GM12878 (cell line): ENCODE results near the gene RNF31.

ENCODE experiments used
- EZH2 ChIP-seq: IDR thresholded peaks from 2 replicates; pipeline ENCODE4 v1.6.1; 2012; ENCODE audit warnings: low read depth, mild to moderate bottlenecking, control low read depth, inconsistent platforms, low read length, borderline replicate concordance; ENCODE audit not compliant: control insufficient read depth
- HDGF ChIP-seq: fragments of 450-650 bp; IDR thresholded peaks from 2 replicates; pipeline ENCODE4 v1.6.1; 2016; ENCODE audit warnings: antibody characterized with exemption
- NBN ChIP-seq: fragments of 450-650 bp; IDR thresholded peaks from 2 replicates; pipeline ENCODE4 v1.6.1; 2016
- POLR2AphosphoS2 ChIP-seq: IDR thresholded peaks from 2 replicates; pipeline ENCODE4 v1.6.1; 2011; ENCODE audit warnings: low read depth, mild to moderate bottlenecking, low read length, improper control_type of control experiment, moderate library complexity
- SIN3A ChIP-seq: IDR thresholded peaks from 2 replicates; pipeline ENCODE4 v1.6.1; 2012; ENCODE audit warnings: low read depth, low read length, improper control_type of control experiment
- SP1 ChIP-seq: IDR thresholded peaks from one replicate; pipeline ENCODE4 v1.6.1; 2011; ENCODE audit warnings: low read depth, low read length
- USF2 ChIP-seq: IDR thresholded peaks from 2 replicates; pipeline ENCODE4 v1.6.1; 2011; ENCODE audit warnings: low read depth, low read length, improper control_type of control experiment, borderline replicate concordance
- ZBTB40 ChIP-seq: fragments of 450-650 bp; IDR thresholded peaks from 2 replicates; pipeline ENCODE4 v1.6.1; 2016; ENCODE audit warnings: mild to moderate bottlenecking, moderate library complexity, borderline replicate concordance
- ZNF217 ChIP-seq: fragments of 450-650 bp; IDR thresholded peaks from 2 replicates; pipeline ENCODE4 v1.6.1; 2017; ENCODE audit warnings: antibody characterized with exemption, mild to moderate bottlenecking
- TF ChIP-seq, protein P1 (sequence below): IDR thresholded peaks from 2 replicates; pipeline ENCODE4 v1.6.1; 2012; ENCODE audit warnings: mild to moderate bottlenecking, low read depth, low read length
- TF ChIP-seq, protein P2 (sequence below), 3 experiments: IDR thresholded peaks in 2 of 3; conservative IDR thresholded peaks in 1 of 3; 2 replicates each; pipeline ENCODE4 v1.5.1; 2011; ENCODE audit warnings: low read depth in 3 of 3, low read length in 3 of 3, mild to moderate bottlenecking in 3 of 3, control low read depth in 2 of 3, moderate library complexity in 2 of 3, inconsistent platforms in 1 of 3, mixed read lengths in 1 of 3; ENCODE audit not compliant: control insufficient read depth in 2 of 3, insufficient read depth in 1 of 3; ENCODE audit errors: extremely low read depth in 1 of 3

- TF ChIP-seq, protein P1, sequence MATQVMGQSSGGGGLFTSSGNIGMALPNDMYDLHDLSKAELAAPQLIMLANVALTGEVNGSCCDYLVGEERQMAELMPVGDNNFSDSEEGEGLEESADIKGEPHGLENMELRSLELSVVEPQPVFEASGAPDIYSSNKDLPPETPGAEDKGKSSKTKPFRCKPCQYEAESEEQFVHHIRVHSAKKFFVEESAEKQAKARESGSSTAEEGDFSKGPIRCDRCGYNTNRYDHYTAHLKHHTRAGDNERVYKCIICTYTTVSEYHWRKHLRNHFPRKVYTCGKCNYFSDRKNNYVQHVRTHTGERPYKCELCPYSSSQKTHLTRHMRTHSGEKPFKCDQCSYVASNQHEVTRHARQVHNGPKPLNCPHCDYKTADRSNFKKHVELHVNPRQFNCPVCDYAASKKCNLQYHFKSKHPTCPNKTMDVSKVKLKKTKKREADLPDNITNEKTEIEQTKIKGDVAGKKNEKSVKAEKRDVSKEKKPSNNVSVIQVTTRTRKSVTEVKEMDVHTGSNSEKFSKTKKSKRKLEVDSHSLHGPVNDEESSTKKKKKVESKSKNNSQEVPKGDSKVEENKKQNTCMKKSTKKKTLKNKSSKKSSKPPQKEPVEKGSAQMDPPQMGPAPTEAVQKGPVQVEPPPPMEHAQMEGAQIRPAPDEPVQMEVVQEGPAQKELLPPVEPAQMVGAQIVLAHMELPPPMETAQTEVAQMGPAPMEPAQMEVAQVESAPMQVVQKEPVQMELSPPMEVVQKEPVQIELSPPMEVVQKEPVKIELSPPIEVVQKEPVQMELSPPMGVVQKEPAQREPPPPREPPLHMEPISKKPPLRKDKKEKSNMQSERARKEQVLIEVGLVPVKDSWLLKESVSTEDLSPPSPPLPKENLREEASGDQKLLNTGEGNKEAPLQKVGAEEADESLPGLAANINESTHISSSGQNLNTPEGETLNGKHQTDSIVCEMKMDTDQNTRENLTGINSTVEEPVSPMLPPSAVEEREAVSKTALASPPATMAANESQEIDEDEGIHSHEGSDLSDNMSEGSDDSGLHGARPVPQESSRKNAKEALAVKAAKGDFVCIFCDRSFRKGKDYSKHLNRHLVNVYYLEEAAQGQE: no peak
- TF ChIP-seq, protein P2, sequence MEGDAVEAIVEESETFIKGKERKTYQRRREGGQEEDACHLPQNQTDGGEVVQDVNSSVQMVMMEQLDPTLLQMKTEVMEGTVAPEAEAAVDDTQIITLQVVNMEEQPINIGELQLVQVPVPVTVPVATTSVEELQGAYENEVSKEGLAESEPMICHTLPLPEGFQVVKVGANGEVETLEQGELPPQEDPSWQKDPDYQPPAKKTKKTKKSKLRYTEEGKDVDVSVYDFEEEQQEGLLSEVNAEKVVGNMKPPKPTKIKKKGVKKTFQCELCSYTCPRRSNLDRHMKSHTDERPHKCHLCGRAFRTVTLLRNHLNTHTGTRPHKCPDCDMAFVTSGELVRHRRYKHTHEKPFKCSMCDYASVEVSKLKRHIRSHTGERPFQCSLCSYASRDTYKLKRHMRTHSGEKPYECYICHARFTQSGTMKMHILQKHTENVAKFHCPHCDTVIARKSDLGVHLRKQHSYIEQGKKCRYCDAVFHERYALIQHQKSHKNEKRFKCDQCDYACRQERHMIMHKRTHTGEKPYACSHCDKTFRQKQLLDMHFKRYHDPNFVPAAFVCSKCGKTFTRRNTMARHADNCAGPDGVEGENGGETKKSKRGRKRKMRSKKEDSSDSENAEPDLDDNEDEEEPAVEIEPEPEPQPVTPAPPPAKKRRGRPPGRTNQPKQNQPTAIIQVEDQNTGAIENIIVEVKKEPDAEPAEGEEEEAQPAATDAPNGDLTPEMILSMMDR (IDR thresholded peaks at IDR 0.05 in 2 of 3, conservative IDR thresholded peaks at IDR 0.05 in 1 of 3; ENCODE audit: control insufficient read depth in 2 of 3, extremely low read depth in 1 of 3, insufficient read depth in 1 of 3, low read depth in 3 of 3, low read length in 3 of 3): no peak
- TF ChIP-seq EZH2: no peak
- TF ChIP-seq HDGF: no peak
- TF ChIP-seq ZNF217: no peak
- no peak for TF ChIP-seq USF2
- no peak for TF ChIP-seq NBN
- TF ChIP-seq SP1: no peak
- no peak for TF ChIP-seq ZBTB40
- no peak for TF ChIP-seq SIN3A
- no peak for TF ChIP-seq POLR2AphosphoS2
Measured at GRCh38 chr14:24135584-24135833, 11.8 kb upstream of the RNF31 start.
